Endodermal cell (in vitro differentiated cells): Measurements from ENCODE around the gene KLF18. TPM values are rescaled to one million over a fixed set of nuclear protein-coding genes. Genes with fewer than 3 reads are reported as not detected.

ENCODE experiments used
- DNase-seq: peaks from one replicate; pipeline ENCODE4 v3.0.0-alpha.2; 2017
- H3K27ac ChIP-seq: 2 replicates; pipeline ENCODE4 v1.5.1; 2013; ENCODE audit warnings: mild to moderate bottlenecking, low read depth, low read length, moderate library complexity
- H3K27me3 ChIP-seq: 2 replicates; pipeline ENCODE4 v1.6.1; 2013; ENCODE audit warnings: mild to moderate bottlenecking, low read length, moderate library complexity; ENCODE audit not compliant: insufficient read depth, control insufficient read depth, poor library complexity, severe bottlenecking
- H3K36me3 ChIP-seq: 2 replicates; pipeline ENCODE4 v1.7.0; 2013; ENCODE audit warnings: mild to moderate bottlenecking, low read length, moderate library complexity; ENCODE audit not compliant: control insufficient read depth, insufficient read depth
- H3K4me1 ChIP-seq: one replicate; pipeline ENCODE4 v1.7.0; 2013; ENCODE audit warnings: low read length; ENCODE audit not compliant: control insufficient read depth, insufficient read depth
- H3K4me3 ChIP-seq: 2 replicates; pipeline ENCODE4 v1.5.1; 2013; ENCODE audit warnings: mild to moderate bottlenecking, low read length, moderate library complexity
- H3K9ac ChIP-seq: 2 replicates; pipeline ENCODE4 v1.6.1; 2013; ENCODE audit warnings: mild to moderate bottlenecking, low read length, moderate library complexity; ENCODE audit not compliant: poor library complexity, severe bottlenecking; ENCODE audit errors: extremely low read depth
- H3K9me3 ChIP-seq: 2 replicates; pipeline ENCODE4 v1.6.1; 2013; ENCODE audit warnings: mild to moderate bottlenecking, low read length, moderate library complexity; ENCODE audit not compliant: control insufficient read depth
- H3K27ac Mint-ChIP-seq: 2 replicates; pipeline ENCODE4 v1.8.0; 2020; ENCODE audit warnings: mixed read lengths
- H3K27me3 Mint-ChIP-seq: 2 replicates; pipeline ENCODE4 v1.8.0; 2021; ENCODE audit warnings: mild to moderate bottlenecking, mixed read lengths; ENCODE audit not compliant: insufficient read depth
- H3K36me3 Mint-ChIP-seq: 2 replicates; pipeline ENCODE4 v1.8.0; 2020; ENCODE audit warnings: low read depth, mixed read lengths
- H3K4me1 Mint-ChIP-seq: 2 replicates; pipeline ENCODE4 v1.8.0; 2020; ENCODE audit warnings: mixed read lengths
- H3K4me3 Mint-ChIP-seq: 2 replicates; pipeline ENCODE4 v1.8.0; 2020; ENCODE audit warnings: mild to moderate bottlenecking, moderate library complexity, mixed read lengths
- H3K9me3 Mint-ChIP-seq: 2 replicates; pipeline ENCODE4 v1.8.0; 2020; ENCODE audit warnings: mild to moderate bottlenecking, mixed read lengths
- WGBS, 2 experiments: methylation state at CpG; one replicate each; pipeline versions ENCODE4 v1.1.5 to v1.1.7; 2013; ENCODE audit warnings: missing lambda C conversion rate in 2 of 2, mixed read lengths in 1 of 2; ENCODE audit not compliant: insufficient coverage in 1 of 2, insufficient read length in 1 of 2; 5-methylcytosine and 5-hydroxymethylcytosine counted together
- total RNA-seq, 2 donors: library from RNA; stranded (reverse); fragmentation: NEBNext Ultra II Directional in 1 of 2; extraction: Animal tissue kit (Norgen Biotek cat#: 25700) in 1 of 2; gene quantifications; 2 replicates in 1 of 2; 3 replicates in 1 of 2; pipeline ENCODE4 v1.2.1, GENCODE V29; 2021
- TF ChIP-seq, protein P1 (sequence below): fragments of 200-600 bp; sonication (generic); conservative IDR thresholded peaks from 2 replicates; pipeline ENCODE4 v1.5.0; 2021; ENCODE audit warnings: antibody characterized with exemption, mild to moderate bottlenecking

The KLF18 gene
- total RNA-seq, 2 donors from 2014 or later = not detected

- peaks cover 6% of the 10 kb centered on the region for H3K9me3 ChIP-seq
- Mint-ChIP-seq H3K36me3 (no peaks in the 10 kb centered on the region), H3K27me3 (no peaks in the 10 kb centered on the region), H3K27ac (no peak overlapping the region), H3K9me3 (peaks cover 10% of the 10 kb centered on the region), H3K4me1 (peaks cover 6% of the 10 kb centered on the region), H3K4me3 (no peak overlapping the region)
- TF ChIP-seq, protein P1, sequence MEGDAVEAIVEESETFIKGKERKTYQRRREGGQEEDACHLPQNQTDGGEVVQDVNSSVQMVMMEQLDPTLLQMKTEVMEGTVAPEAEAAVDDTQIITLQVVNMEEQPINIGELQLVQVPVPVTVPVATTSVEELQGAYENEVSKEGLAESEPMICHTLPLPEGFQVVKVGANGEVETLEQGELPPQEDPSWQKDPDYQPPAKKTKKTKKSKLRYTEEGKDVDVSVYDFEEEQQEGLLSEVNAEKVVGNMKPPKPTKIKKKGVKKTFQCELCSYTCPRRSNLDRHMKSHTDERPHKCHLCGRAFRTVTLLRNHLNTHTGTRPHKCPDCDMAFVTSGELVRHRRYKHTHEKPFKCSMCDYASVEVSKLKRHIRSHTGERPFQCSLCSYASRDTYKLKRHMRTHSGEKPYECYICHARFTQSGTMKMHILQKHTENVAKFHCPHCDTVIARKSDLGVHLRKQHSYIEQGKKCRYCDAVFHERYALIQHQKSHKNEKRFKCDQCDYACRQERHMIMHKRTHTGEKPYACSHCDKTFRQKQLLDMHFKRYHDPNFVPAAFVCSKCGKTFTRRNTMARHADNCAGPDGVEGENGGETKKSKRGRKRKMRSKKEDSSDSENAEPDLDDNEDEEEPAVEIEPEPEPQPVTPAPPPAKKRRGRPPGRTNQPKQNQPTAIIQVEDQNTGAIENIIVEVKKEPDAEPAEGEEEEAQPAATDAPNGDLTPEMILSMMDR = no peak
- WGBS, 2 experiments = 90 to 92% methylated on average over 2 to 5 of the region's 5 CpGs
- no peaks in the 10 kb centered on the region for H3K27me3 ChIP-seq
- H3K9ac ChIP-seq = no peak overlapping the region
- no peak for DNase-seq
- H3K4me3 ChIP-seq = no peak overlapping the region
- no peaks in the 10 kb centered on the region for H3K4me1 ChIP-seq
- H3K36me3 ChIP-seq = no peaks in the 10 kb centered on the region
- no peak overlapping the region for H3K27ac ChIP-seq
Observed at GRCh38 chr1:44168520-44169098, 27.2 kb upstream of the KLF18 start.

DNA sequence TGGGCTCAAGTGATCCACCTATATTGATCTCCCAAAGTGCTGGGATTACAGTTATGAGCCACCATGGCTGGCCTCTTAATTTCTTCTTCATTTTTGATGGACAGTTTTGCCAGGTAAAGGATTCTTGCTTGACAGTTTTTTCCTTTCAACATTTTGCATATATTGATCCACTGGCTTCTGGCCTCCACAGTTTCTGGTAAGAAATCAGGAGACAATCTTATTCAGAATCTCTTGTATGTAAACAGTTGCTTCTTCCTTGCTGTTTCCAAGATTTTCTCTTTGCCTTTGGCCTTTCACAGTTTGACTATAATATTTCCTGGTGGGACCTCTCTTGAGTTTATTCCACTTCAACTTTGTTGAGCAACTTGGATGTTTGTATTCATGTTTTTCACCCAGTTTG is 20.1 kb upstream of the KLF18 start:
- Mint-ChIP-seq H3K27ac (no peak overlapping the region), H3K27me3 (peaks cover 2% of the 10 kb centered on the region), H3K9me3 (peaks cover 16% of the 10 kb centered on the region), H3K36me3 (no peaks in the 10 kb centered on the region), H3K4me3 (no peak overlapping the region), H3K4me1 (no peaks in the 10 kb centered on the region)
- Histone ChIP-seq H3K36me3 (no peaks in the 10 kb centered on the region), H3K27me3 (no peaks in the 10 kb centered on the region), H3K9me3 (peaks cover 12% of the 10 kb centered on the region), H3K4me1 (no peaks in the 10 kb centered on the region), H3K4me3 (no peak overlapping the region), H3K27ac (no peak overlapping the region), H3K9ac (no peak overlapping the region)
- TF ChIP-seq, protein P1 = no peak
- DNase-seq = no peak

DNA sequence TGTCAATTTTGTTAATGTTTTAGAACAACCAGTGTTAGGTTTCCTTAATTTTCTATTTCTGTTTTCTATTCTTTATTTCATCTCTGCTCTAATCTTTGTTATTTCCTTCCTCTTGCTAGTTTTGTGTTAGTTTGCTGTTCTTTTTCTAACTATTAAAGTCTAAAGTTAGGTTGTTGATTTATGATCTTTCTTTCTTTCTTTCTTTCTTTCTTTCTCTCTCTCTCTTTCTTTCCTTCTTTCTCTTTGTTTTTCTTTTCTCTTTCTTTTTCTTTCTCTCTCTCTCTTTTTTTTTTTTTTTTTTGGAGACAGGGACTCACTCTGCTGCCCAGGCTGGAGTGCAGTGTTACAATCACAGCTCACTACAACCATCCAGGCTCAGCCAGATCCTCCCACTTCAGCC is 17.4 kb upstream of the KLF18 start:
- H3K36me3 ChIP-seq = no peaks in the 10 kb centered on the region
- no peak overlapping the region for H3K9ac ChIP-seq
- peaks cover 12% of the 10 kb centered on the region for H3K9me3 ChIP-seq
- H3K36me3 Mint-ChIP-seq = no peaks in the 10 kb centered on the region
- DNase-seq = no peak
- H3K27me3 Mint-ChIP-seq = peaks cover 2% of the 10 kb centered on the region
- peaks cover 16% of the 10 kb centered on the region for H3K9me3 Mint-ChIP-seq
- no peak overlapping the region for H3K4me3 ChIP-seq
- no peak overlapping the region for H3K27ac Mint-ChIP-seq
- no peak overlapping the region for H3K27ac ChIP-seq
- H3K27me3 ChIP-seq = no peaks in the 10 kb centered on the region
- no peak overlapping the region for H3K4me3 Mint-ChIP-seq
- H3K4me1 ChIP-seq = peaks cover 2% of the 10 kb centered on the region
- H3K4me1 Mint-ChIP-seq = peaks cover 2% of the 10 kb centered on the region
- TF ChIP-seq, protein P1 = no peak
